Stimulated activated CD8-positive, alpha-beta memory T cell treated with anti-CD3 and anti-CD28 coated beads, Interleukin-4, amount 100 ng/mL, for 1 hour (primary cell): ENCODE data around the gene ZBTB32.
"Not testable (repeated sequence)": the region's sequence is repeated elsewhere in the genome, so short reads cannot be mapped to it uniquely, and the experiment has no call there.

ENCODE experiments used
- DNase-seq, 2 donors: peaks; one replicate each; pipeline ENCODE4 v3.0.0-alpha.2; 2020; ENCODE audit warnings: low read depth in 2 of 2, low spot score in 1 of 2

Gene ZBTB32

DNA sequence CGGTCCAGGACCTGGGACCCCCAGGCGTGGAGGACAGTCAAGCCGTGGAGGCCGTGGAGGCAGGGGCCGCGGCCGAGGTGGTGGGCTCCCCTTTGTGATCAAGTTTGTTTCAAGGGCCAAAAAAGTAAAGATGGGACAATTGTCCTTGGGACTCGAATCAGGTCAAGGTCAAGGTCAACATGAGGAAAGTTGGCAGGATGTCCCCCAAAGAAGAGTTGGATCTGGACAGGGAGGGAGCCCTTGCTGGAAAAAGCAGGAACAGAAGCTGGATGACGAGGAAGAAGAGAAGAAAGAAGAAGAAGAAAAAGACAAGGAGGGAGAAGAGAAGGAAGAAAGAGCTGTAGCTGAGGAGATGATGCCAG lies 15.8 kb downstream of the ZBTB32 start:
- no peak for DNase-seq

DNA sequence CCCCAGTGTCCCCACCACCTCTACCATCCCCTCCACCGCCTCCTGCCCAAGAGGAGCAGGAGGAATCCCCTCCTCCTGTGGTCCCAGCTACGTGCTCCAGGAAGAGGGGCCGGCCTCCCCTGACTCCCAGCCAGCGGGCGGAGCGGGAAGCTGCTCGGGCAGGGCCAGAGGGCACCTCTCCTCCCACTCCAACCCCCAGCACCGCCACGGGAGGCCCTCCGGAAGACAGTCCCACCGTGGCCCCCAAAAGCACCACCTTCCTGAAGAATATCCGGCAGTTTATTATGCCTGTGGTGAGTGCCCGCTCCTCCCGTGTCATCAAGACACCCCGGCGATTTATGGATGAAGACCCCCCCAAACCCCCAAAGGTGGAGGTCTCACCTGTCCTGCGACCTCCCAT lies 16.3 kb downstream of the ZBTB32 start:
- no peak for DNase-seq

DNA sequence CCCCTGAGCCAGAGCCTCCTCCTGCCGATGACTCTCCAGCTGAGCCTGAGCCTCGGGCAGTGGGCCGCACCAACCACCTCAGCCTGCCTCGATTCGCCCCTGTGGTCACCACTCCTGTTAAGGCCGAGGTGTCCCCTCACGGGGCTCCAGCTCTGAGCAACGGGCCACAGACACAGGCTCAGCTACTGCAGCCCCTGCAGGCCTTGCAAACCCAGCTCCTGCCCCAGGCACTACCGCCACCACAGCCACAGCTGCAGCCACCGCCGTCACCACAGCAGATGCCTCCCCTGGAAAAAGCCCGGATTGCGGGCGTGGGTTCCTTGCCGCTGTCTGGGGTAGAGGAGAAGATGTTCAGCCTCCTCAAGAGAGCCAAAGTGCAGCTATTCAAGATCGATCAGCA lies 17.0 kb downstream of the ZBTB32 start:
- DNase-seq, result no peak

DNA sequence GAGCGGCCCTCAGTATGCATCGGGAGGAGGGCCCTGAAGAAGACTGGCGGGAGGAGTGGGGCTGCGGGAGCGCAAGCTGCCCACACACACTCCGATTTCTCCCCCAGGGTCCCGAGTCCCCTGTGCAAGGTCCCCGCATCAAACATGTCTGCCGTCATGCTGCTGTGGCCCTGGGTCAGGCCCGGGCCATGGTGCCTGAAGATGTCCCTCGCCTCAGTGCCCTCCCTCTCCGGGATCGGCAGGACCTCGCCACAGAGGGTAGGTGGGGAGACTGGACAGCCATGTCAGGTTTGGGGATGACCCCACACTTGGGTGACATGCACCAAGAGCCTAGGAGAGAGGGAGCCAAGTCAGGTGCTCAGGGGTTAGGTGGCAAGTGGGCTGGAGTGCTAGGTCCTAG lies 18.1 kb downstream of the ZBTB32 start:
- DNase-seq, result no peak

DNA sequence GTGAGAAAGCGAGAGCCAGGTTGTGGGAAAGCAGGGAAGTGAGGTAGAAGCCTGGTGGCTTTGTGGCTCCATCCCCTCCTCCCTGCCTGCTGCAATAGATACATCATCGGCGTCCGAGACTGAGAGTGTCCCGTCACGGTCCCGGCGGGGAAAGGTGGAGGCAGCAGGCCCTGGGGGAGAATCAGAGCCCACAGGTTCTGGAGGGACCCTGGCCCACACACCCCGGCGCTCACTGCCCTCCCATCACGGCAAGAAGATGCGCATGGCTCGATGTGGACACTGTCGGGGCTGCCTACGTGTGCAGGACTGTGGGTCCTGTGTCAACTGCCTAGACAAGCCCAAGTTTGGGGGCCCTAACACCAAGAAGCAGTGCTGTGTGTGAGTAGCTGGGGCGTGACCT lies 18.5 kb downstream of the ZBTB32 start:
- DNase-seq, result no peak

DNA sequence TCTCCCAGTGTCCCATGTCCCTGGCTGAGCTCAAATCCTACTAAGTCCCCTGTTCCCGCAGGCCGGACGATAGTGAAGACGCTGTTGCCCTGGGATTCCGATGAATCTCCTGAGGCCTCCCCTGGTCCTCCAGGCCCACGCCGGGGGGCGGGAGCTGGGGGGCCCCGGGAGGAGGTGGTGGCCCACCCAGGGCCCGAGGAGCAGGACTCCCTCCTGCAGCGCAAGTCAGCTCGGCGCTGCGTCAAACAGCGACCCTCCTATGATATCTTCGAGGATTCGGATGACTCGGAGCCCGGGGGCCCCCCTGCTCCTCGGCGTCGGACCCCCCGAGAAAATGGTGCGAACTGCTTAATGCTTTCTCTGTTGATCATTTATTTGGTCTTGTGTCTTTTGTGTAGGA lies 19.3 kb downstream of the ZBTB32 start:
- no peak for DNase-seq

DNA sequence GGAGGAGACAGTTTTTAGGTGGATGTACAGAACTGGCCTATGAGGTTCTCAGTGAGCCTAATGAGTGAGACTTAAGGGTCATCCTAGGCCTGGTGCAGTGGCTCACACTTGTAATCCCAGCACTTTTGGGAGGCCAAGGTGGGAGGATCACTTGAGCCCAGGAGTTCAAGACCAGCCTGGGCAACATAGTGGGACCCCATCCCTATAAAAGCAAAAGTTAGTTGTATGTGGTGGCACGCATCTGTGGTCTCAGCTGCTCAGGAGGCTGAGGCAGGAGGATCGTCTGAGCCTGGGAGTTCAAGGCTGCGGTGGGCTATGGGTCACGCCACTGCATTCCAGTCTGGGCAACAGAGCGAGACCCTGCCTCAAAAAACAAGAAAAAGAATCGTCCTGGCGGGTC lies 19.8 kb downstream of the ZBTB32 start:
- DNase-seq, result not testable (repeated sequence)

DNA sequence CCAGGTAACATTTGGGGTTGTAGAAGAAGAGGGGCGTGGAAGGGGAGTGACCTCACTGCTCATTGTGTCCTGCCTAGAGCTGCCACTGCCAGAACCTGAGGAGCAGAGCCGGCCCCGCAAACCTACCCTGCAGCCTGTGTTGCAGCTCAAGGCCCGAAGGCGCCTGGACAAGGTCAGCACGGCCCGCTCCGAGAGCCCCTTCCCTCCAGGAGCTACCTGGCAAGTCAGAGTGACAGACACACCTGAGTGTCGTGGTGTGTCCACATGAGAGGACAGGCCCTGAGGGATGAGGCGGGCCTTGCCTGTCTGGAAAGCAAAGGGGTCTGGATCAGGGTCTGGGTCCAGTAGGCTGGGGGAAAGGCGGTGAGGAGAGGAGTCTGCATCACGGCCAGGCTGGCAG lies 20.2 kb downstream of the ZBTB32 start:
- DNase-seq, result no peak

DNA sequence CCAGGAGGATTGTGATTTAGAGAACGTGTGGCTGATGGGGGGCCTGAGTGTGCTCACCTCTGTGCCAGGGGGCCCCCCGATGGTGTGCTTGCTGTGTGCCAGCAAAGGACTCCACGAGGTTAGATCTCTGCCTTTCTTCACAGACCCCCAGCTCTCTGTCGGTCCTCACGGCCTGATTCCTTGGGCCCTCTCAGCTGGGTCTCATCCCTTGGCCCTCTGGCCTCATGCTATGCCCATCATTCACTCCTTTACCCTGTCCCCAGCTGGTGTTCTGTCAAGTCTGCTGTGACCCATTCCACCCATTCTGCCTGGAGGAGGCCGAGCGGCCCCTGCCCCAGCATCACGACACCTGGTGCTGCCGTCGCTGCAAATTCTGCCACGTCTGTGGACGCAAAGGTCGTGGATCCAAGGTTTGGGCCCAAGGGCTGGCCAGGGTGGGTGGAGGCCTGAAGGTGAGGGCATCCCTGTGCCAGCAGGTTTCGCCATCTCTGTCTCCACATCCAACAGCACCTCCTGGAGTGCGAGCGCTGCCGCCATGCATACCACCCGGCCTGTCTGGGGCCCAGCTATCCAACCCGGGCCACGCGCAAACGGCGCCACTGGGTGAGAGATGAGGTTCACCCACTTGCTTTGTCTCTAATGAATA lies 21.0 kb downstream of the ZBTB32 start:
- no peak for DNase-seq

DNA sequence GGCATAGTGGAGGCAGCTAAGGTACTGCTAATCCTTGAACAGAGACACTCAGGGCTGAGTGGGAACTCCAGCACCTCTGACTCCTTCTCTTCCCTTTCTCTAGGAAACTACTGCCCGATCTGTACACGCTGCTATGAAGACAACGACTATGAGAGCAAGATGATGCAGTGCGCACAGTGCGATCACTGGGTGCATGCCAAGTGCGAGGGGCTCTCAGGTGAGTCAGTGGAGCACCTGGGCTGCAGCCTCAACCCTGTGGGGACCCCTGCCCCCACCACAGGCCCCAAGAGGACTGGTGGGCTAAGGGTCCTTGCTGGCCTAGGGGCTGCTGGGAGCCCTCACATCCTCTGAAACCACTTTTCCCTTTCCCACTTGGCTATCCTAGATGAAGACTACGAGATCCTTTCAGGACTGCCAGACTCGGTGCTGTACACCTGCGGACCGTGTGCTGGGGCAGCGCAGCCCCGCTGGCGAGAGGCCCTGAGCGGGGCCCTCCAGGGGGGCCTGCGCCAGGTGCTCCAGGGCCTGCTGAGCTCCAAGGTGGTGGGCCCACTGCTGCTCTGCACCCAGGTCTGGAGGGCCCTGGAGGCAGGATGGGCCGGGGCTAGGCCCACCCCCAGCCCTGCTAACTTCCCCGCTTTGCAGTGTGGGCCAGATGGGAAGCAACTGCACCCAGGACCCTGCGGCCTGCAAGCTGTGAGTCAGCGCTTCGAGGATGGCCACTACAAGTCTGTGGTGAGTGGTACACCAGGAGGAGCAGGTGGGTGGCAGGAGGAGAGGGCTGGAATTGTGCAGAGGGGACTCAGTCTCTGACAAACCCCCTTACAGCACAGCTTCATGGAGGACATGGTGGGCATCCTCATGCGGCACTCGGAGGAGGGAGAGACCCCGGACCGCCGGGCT lies 22.9 kb downstream of the ZBTB32 start:
- DNase-seq, result no peak

DNA sequence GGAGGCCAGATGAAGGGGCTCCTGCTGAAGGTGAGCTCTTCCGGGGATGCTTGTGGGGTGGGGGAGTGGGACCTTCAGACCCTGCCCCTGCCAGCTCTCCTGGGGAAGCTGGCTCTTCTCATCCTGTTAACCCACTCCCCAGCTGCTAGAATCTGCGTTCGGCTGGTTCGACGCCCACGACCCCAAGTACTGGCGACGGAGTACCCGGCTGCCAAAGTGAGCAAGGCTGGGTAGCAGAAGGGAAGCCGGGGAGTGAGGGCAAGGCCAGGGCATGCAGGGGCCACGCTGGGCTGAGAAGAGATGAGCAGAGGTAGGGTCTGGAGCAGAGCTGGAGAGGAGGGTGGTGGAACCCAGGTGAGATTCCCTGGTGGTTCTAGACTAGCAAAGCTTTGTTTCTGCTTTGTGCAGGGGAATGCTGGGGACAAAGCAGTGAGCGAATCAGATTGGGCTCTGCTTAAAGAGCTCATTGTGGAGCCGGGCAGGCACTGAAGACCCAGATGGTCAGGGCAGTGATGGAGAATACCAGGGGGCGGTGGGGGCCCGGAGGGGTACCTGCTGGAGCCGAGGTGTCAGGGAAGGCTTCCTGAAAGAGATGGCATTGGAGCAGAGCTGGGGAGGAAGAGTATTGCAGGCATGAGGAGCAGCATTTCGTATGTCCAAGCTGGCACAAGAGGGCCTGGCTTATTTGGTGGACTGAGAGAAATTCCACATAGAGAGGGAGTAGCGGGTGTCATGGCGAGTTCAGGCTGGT lies 23.8 kb downstream of the ZBTB32 start:
- DNase-seq, result no peak

DNA sequence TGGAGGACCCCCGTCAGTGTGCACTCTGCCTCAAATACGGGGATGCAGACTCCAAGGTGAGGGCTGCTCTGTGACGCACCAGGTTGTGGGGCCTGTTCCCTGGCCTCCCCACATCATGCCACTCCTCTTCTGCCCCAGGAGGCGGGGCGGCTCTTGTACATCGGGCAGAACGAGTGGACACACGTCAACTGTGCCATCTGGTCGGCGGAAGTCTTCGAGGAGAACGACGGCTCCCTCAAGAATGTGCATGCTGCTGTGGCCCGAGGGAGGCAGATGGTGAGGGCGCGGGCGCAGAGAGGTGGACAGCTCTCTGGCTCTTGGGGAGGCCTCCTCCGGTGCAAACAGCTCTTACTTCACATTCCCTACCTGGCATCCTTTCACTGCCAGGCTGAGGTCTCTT lies 24.7 kb downstream of the ZBTB32 start:
- no peak for DNase-seq

DNA sequence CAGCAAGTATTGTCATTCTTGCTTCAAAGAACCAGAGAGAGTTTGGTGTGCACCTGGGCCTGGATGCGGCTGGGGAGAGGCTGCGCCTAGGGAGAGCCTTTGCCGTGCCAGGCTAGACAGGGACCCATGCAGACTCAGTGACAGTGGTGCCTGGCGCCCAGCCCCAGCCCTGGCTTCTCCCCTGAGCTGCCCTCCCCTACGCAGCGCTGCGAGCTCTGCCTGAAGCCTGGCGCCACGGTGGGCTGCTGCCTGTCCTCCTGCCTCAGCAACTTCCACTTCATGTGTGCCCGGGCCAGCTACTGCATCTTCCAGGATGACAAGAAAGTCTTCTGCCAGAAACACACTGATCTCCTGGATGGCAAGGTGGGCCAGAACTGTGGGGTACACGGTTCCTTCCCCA lies 25.4 kb downstream of the ZBTB32 start:
- no peak for DNase-seq

DNA sequence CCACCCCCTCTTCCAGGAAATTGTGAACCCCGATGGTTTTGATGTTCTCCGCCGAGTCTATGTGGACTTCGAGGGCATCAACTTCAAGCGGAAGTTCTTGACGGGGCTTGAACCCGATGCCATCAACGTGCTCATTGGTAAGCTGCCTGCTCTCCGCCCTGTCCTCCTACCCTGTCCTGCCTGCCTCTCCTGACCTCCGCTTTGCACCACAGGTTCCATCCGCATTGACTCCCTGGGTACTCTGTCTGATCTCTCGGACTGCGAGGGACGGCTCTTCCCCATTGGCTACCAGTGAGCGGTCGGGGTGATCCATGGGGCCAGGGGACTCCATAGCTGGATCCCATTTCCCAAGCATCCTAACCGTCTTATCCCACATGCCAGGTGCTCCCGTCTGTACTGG lies 26.0 kb downstream of the ZBTB32 start:
- DNase-seq, result no peak

DNA sequence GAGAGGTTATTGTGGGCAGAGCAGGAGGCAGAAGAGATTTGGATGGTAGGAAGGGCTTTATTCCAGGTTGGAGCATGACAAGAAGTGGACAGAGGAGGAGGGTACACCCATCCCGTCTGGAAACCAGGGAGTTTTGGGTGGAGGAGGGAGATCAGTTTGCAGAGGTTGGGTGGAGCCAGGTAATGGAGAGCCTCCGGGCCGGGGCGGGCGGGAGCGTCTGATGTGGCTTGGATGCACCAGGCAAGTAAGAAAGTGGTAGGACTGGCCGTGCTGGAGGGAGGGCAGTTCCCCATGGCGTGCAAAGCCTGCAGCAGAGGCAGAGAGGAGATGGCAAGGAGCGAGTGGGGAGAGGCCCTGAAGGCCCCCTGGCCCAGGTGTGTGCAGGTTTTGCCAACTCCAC lies 27.0 kb downstream of the ZBTB32 start:
- no peak for DNase-seq

DNA sequence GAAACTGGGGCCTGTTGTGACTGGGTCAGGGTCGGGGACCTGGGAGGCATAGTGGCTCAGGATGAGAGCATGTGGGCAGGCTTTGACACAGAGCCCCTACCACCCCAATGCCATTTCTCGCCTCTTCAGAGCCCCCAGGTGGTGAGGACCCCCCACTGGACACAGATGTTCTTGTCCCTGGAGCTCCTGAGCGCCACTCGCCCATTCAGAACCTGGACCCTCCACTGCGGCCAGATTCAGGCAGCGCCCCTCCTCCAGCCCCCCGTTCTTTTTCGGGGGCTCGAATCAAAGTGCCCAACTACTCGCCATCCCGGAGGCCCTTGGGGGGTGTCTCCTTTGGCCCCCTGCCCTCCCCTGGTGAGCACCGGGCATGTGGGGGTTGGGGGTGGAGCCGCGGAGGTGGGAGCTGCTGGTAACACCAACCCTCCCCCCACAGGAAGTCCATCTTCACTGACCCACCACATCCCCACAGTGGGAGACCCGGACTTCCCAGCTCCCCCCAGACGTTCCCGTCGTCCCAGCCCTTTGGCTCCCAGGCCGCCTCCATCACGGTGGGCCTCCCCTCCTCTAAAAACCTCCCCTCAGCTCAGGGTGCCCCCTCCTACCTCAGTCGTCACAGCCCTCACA lies 27.5 kb downstream of the ZBTB32 start:
- DNase-seq, result no peak

DNA sequence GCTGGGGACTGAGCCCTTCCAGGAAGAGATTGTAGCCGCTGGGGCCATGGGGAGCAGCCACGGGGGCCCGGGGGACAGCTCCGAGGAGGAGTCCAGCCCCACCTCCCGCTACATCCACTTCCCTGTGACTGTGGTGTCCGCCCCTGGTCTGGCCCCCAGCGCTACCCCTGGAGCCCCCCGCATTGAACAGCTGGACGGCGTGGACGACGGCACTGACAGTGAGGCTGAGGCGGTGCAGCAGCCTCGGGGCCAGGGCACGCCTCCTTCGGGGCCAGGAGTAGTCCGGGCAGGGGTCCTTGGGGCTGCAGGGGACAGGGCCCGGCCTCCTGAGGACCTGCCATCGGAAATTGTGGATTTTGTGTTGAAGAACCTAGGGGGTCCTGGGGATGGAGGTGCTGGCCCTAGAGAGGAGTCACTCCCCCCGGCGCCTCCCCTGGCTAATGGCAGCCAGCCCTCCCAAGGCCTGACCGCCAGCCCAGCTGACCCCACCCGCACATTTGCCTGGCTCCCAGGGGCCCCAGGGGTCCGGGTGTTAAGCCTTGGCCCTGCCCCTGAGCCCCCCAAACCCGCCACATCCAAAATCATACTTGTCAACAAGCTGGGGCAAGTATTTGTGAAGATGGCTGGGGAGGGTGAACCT lies 28.3 kb downstream of the ZBTB32 start:
- no peak for DNase-seq

DNA sequence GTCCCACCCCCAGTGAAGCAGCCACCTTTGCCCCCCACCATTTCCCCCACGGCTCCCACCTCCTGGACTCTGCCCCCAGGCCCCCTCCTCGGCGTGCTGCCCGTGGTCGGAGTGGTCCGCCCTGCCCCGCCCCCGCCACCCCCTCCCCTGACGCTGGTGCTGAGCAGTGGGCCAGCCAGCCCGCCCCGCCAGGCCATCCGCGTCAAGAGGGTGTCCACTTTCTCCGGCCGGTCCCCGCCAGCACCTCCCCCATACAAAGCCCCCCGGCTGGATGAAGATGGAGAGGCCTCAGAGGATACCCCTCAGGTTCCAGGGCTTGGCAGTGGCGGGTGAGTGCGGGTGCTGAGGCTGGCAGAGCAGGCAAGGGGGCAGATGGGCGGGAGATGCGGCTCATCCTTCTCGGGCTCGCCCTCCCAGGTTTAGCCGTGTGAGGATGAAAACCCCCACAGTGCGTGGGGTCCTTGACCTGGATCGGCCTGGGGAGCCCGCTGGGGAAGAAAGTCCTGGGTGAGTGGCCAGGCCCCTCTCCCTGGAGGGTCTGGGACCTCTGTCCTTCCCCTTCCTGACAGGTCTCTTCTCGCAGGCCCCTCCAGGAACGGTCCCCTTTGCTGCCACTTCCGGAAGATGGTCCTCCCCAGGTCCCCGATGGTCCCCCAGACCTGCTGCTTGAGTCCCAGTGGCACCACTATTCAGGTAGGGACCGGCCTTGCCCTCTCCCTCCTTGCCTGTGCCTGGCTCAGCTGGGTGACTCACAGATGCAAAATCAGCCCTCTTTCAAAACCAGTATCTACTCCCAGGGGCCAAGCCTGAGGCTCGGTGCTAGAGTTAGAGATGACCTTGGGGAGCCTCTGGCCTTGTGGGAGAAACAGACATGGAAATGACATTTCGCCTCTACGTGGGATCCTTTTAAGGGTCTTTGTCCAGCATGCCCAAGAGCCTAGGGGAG lies 29.1 kb downstream of the ZBTB32 start:
- no peak for DNase-seq

DNA sequence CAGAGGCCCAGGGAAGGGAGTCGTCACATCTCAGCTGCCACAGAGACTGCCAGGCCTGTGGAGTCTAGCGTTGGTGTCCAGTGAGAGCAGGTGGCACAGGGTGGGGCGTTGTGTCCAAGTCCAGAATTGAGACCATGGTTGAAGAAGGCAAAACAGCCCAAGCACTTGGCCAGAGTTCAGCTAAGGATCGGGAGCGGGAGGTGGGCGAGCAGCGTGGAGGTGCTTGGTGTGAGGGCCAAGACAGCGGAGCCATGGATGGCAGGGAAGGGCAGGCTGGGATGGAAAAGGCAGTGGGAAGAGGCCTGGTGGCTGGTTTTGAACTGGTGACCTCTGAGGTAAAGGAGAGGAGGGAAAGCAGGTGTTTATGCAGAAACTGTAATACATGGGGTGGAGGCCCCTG lies 29.9 kb downstream of the ZBTB32 start:
- DNase-seq, result no peak

DNA sequence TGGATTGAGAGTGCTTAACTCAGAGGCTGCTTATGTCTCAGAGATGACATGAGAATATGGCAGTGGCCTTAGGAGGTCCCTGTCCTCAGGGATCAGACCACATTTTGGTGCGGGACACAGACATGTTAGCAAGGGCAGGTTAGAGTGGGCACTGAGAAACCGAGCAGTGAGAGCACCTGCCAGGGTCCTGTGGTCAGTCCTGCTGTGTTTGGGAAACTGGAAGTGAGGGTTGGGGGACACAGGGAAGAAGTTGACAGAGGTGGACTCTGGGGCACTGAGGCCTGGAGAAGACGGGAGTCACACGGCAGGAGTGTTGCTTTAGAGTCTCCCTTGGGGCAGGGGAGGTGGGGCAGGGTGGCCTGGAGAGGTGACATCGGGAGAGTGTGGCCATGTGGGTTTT lies 30.5 kb downstream of the ZBTB32 start:
- no peak for DNase-seq
